Left ventricle myocardium superior (tissue), 1 donor: ENCODE results near the gene LRMDA. TPM values are rescaled to one million over a fixed set of nuclear protein-coding genes. Genes with fewer than 3 reads are reported as not detected.

Source experiments
- ATAC-seq: fragments of 200-7000 bp; cut with Tn5 transposase; one replicate; pipeline ENCODE4 v1.9.1; 2020; ENCODE audit warnings: mild to moderate bottlenecking, moderate library complexity
- DNase-seq: peaks from one replicate; pipeline ENCODE4 v3.0.0-alpha.2; 2020
- intact Hi-C: fragments of 100-400 bp; cut with micrococcal nuclease; formaldehyde crosslinking; loops from one replicate; pipeline ENCODE4 v1.11.0; 2022
- total RNA-seq: library from RNA; stranded (reverse); fragmentation: NEBNext Ultra II Directional; extraction: Animal tissue kit (Norgen Biotek cat#: 25700); gene quantifications from one replicate; pipeline ENCODE4 v1.2.1, GENCODE V29; 2021
- donor health status: DM: no; HTN: yes; CAD: no; lungs with severe emphysema.

Gene LRMDA
- total RNA-seq, 1 donor from 2014 or later = 23.1 TPM

DNA sequence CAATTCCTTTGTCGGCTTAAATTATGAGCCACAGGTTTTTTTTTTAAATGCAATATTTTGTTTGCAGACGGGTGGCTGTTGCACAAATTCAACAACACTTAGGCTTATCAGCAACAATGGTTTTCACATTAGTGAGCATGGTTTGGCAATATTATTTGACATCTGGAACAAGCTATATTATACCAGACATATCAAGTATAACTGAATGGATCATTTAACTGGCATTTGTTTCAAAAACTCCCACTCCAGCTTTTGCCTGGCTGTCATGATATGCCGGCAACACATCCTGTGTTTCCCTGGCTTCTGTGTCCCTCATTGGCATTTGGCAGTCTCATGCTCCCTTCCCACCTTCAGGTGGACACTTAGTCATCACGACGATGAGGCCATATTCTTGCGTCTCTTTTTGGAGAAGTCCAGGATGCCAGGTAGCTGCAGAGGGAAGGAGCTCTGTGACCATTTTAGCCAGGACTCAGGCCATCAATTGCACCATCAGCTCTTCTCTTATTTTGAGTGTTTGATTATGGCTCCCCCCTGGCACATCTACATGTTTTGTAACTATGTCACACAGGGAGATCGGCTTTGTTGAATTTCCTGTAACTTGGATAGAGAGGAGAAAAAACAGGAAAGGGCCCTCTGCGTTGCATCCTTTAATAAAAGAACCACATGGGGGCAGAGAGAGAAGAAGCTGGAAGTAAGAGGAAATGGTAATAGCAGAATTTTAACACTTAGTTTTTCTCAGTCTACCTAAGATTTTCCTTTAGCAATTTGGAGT is 413.9 kb downstream of the LRMDA start:
- intact Hi-C loops = no loop called here
- ATAC-seq = no peak
- DNase-seq = no peak

DNA sequence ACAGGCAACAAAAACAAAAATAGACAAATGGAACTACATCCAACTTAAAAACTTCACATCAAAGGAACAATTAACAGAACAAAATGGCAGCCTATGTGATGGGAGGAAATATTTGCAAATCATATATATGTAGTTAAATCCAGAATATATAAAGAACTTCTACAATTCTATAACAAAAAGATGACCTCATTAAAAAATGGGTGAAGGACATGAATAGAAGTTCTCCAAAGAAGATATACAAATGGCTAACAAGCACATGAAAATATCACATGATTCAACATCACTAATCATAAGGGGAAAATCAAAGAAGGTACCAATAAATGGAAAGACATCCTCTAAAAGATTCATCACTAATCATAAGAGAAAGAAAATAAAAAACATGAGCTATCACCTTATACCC is 416.1 kb downstream of the LRMDA start:
- intact Hi-C loops = no loop called here
- no peak for DNase-seq
- ATAC-seq = no peak

DNA sequence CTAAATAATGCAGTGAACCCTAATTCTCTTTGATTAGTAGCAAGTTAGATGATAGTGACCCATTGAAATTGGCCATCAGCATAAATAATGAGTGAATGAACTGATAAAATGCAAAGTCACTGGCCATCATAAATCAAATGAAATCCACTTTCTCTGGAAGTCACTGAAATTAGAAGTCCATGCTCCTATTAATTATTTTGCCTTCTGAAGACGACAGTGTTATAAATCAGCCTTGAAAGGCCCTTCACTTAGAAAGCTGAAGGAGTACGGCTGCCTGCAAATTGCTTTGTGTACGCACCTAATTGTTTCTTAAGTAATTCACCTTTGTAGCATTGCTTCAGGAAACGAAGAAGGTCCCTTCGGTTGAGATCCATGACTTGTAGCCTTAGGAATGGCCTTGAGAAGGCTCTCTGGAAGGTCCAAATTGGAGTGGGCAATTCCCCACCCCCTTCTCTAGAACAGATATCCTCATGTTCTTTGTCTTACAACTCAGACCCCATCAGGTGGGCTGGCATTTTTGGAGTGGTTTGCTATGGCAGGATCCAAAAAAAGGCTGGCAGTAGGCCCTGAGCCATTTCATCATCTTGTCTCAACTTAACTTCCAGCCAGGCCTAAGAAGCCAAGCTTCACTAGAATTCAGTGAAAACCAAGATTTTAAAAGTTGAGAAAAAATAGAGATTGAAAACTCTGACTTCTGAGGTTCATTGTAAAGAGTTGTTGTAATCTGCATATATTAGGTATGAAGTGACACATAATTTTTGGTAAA is 420.3 kb downstream of the LRMDA start:
- DNase-seq = no peak
- intact Hi-C loops = no loop called here
- no peak for ATAC-seq

DNA sequence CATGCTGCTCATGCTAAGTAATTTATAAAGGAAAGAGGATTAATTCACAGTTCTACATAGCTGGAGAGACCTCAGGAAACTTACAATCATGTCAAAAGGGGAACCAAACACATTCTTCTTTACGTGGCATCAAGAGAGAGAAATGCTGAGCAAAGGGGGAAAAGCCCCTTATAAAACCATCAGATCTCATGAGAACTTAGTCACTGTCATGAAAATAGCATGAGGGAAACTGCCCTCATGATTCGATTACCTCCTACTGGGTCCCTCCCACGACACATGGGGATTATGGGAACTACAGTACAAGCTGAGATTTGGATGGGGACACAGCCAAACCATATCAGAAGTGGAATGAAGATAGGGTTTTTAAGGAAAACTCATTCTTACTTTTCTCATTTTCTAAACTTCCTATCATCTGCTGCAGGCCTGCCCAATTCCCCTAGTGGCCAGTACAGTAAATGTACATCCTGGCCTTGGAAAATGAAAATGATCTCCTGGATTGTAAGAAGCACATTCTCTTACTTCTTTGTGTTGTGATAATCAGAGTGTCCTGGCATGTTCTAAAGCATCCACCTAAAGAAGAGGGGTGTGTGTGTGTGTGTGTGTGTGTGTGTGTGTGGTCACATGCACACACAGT is 421.5 kb downstream of the LRMDA start:
- no peak for DNase-seq
- ATAC-seq = no peak
- intact Hi-C loops = no loop called here

DNA sequence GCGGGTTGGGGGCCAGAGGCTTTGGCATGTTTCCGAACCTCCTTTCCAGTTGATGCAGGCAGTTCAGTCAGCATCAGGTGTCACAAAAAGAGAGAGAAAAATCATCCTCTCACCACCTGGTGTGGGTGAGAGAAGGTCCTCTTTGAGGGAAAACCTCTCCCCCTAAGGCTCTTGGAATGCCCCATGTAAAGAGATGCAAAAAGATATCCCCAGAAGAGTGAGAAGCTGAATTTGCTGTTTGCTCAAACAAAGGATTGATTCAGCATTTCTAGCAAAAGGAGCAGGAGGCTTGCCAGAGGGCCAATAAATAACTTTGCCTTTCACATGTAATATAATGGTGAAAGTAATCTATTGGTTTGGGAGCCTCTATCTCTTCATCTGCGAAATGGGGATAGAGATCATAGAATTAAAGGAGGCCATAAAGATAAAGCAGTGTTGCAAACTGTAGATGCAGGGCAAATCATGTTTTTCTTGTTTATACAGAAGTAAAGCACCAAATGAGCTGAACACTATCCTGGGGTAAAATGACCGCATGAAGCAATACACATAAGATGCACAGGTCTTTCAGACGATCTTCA is 425.9 kb downstream of the LRMDA start:
- DNase-seq (no peak), ATAC-seq (no peak)
- intact Hi-C loops = no loop called here

DNA sequence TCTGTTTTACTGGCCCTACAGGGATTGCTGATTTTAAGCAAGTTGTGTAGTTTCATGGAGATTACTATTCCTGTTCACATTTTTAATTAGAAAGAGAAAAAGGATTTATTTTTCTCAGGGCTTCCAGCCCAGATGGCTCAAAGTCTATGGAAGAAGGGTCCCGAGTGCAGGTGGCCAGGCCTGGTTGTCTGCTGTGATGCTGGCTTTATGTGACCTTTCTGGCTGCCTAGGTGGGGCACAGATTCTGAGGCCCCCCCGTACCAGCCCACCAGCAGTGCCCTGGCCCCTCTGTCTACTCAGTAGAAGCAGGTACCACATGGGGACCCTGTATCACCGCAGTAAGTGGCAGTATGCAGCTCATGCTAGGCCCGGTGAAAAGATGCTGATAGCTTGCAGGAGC is 426.5 kb downstream of the LRMDA start:
- ATAC-seq (no peak), DNase-seq (no peak)
- intact Hi-C loops = no loop called here

DNA sequence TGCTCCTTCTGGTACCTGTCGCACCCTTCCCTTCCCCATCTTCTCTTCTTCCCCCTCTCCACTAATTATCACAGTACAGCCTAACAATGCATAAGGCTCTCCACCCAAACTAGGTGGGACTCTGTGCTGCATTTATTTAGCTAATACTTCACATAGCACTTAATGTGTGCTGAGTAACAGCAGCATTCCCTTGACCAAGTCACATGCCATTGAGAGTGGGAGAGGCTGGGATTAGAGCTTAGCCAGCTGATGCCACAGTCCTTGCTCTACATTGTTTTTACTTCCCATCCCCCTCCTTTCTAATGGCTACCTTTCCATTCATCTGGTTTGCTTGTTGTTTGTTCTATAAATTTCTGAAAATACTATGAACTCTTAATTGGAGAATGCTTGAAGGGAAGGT is 426.9 kb downstream of the LRMDA start:
- intact Hi-C loops = no loop called here
- no peak for ATAC-seq
- DNase-seq = no peak

DNA sequence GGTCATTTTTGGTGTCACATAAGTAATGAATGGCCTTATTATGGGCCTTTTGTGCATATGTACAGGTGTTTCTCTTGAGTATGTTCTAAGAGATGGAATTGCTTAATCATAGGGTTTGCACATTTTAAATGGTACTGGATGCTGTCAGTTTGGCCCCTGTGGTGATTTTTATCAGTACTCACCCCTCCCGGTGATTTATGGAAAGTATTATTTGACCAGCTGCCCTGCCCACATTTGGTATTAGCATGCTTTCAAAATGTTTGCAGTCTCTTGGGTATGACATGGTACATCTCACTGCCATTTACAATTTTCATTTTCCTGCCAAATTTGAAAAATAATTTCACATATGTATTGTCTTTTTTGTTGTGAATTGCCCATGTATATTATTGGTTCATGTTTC is 427.7 kb downstream of the LRMDA start:
- ATAC-seq = no peak
- intact Hi-C loops = no loop called here
- DNase-seq = no peak

DNA sequence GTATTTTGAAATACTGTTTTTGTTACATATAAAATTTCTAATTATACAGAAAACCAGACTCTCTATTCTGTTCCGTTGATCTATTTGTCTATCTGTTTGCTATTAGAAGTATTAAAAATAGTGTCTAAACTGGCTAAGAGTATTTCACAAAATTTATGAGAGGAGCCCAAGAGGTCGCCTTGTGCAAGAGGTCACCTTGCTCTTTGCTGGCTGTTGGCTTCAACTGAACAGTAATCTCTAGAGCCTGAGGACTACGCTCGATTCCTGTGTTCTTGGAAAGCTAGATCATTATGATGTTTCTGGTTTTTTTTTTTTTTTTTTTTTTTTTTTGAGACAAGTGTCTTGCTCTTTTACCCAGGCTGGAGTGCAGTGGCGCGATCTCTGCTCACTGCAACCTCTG is 428.6 kb downstream of the LRMDA start:
- DNase-seq = no peak
- ATAC-seq = no peak
- intact Hi-C loops = no loop called here

DNA sequence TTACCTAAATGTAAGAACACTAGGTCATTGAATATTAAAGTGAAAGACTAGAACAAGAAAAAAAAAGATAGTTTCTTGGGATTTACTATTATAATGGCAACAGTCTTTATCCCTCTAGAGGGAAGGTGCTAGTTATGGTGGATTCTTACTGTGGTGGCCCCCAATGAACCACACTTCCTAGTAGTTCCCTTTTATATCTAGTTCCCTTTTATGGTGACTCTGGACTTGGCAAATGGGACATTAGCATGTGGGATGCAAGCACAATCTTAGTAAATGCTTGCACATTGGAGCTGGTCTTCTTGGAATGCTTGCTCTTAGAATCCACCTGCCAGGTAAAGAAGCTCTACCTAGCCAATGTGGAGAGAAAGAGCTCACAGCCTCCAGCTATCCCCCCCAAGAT is 430.2 kb downstream of the LRMDA start:
- ATAC-seq = no peak
- intact Hi-C loops = no loop called here
- DNase-seq = no peak

DNA sequence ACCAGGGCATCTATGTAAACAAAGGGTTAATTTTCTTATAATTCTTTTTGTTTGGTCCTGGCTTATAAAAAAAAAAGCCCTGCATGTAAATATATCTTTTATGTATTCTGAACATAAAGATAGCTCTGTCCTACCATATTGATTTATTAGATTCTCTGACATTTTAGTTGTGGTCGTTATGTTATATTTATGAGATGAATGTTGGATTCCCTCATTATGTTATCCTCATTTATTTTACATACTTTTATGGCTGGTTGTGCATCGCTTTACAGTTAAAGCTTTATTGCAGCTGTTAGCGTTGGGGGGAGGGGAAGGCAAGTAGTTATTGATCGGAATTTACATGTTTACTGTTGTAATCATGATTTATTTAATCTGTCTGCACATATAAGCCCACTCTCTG is 431.5 kb downstream of the LRMDA start:
- ATAC-seq (no peak), DNase-seq (no peak)
- intact Hi-C loops = no loop called here

DNA sequence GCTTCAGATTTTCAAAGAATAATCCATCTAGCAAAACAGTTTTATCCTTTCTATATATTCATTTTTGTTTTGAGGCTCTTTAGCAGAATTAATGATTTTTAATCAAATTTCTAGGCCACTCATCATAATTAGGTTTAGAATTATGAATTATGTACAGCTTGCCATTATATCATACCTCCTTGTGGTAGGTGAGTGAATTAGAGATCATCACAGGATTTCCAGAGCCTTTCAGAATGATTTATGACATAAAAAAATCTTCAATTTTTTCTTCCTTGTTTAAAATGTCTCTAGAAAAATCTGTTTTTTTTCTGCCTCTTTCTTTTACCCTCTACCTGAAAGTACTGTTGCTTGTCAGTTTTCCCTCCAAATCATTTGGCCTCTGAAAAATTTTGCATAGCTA is 433.3 kb downstream of the LRMDA start:
- ATAC-seq = no peak
- DNase-seq = no peak
- intact Hi-C loops = no loop called here

DNA sequence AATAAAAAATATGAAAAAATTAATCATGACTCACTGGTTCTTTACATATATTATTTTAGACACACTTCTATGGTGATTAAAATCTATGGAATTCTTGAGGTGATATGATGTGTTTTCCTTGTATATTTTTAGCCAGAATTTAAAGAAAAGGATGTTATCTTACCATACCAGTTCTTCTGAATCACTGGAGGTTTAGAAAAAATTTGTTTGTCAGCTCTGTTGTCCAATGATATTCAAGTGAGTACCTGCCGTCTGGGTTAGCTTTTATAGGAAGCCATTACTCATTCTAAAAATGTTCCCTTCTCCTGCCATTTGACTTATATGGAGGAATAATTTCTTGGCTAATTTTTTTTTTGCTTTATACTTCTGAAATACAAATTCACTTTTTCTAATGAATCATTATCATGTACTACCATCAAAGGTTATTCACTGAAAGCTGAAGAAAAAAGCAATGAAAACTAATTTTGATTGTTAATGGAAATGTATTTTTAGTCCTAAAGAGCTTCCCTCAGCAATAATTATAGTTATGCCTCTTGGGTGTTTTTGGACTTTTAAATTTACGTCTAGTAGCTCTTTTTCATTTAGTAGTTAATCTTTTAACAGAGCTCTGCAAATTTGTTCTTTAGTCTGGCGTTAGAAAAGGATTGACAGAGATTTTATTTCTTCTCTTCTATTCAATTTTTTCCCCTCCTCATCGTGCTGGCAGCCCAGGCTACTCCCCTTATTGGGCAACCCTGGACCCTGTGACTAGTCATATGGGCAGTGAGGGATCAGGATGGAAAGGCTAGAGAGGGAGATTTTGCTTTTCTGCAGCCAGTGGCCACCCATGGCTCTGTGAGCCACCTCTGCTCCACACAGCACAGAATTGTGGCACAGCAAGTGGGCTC is 434.2 kb downstream of the LRMDA start:
- no peak for DNase-seq
- intact Hi-C loops = no loop called here
- ATAC-seq = no peak

DNA sequence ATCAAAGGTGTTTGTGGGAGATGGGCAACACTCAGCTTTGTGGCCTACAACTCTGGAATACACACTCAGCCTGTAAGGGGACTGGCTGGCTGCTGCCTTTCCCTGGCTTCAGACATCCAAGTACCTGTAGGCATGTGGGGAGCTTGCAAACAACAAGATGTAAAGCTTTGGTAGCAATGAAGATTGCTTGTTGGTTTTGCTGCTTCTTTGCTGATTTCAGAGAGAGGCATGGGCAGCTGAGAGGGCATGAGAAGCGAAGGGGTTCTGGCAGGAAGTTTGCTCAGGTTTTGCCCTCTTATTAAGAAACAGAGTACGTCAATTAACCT is 434.8 kb downstream of the LRMDA start:
- DNase-seq = no peak
- ATAC-seq = no peak
- intact Hi-C loops = no loop called here

DNA sequence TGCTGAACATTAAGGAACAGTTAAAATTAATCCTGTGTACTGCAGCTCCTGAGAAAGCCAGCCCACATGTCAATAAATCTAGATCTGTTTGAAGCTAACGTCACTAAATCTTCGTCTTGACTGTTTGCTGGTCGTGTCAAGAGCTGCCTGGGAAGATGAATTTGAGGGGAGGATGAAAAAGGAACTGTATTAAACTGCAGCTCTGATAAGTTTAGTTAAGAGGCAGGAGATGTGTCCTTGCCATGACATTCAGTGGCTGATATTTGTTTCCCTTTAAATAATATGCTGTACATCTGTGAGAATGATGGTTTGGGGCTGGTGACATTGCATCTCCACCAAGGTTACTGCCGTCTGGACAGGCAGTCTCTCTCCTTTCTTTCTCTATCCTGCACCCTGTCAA is 435.3 kb downstream of the LRMDA start:
- DNase-seq = no peak
- intact Hi-C loops = no loop called here
- ATAC-seq = no peak

DNA sequence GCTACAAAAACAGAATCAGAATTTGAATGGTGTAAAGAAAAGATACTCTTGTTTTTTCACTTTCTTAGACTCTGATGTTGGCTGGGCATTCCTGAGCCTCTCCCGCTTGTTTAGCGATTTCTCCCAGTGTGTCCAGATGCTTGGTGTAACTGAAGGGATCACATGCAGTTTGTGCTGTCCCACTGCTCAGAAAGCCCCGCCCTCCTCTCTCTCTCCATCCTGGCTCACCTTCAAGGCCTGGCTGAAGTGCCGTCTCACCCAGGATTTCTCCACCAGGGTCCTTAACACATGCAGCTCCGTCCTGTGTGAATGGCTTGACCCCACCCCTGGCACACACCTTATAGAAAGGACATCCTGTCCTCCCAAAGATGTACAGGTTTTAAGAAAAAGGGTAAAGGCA is 437.1 kb downstream of the LRMDA start:
- intact Hi-C loops = no loop called here
- no peak for ATAC-seq
- DNase-seq = no peak

DNA sequence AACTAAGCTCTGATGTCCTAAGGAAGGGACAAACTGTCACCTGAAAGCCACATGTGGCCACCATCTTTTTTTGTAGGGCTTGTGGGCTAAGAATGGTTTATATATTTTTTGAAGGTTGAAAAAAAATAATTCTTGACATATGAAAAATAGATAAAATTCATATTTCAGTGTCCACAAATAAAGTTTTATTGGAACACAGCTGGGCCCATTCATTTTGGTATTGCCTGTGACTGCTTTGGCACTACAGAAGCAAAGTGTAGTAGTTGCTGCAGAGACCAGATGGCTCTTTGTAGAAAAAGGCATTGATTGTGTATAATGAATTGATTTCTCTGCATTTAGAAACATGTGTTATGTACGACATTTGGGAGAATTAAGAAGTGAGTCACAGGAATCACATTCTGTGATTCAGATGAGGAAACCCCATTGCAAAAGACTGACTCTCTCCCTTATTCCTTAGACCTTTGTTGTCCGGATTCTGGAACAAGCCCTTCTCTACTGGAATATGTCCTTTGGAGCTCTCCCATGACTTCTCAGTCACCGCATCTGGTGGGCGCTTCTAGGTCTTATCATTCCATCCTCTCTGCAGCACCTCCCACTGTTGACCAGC is 438.7 kb downstream of the LRMDA start:
- DNase-seq = no peak
- intact Hi-C loops = no loop called here
- no peak for ATAC-seq

DNA sequence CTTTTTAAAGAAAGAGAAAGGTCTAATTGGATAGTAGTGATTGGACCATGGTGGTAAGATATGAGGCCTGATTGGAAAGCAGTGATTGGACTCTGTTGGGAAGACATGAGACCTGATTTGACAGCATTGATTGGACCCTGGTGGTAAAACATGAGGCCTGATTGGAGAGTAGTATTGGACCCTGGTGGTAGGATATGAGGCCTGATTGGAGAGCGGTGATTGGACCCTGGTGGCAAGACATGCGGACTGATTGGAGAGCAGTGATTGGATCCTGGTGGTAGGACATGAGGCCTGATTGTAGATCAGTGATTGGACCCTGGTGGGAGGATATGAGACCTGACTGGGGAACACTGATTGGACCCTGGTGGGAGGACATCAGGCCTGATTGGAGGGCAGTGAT is 444.3 kb downstream of the LRMDA start:
- no peak for DNase-seq
- intact Hi-C loops = no loop called here
- no peak for ATAC-seq

DNA sequence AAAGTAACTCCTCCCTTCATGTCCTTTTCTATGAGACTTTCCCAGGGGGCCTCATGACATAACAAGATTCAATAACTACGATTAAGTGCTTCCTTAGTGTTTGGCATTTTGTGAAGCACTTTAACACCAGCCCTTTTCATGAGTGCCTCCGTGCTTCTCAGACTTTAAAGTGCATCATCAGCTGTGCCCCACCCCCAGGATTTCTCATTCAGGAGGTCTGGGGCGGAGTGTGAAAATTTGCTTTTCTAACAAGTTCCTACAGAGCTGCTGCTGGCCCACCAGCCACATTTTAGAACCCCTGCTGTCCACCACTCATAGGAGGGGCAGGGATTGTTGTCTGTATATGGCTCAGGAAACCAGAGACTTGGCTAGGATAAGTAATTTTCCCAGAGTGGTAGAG is 445.3 kb downstream of the LRMDA start:
- DNase-seq (no peak), ATAC-seq (no peak)
- intact Hi-C loops = no loop called here
